Neural progenitor cell (in vitro differentiated cells): Measurements from ENCODE around the gene SOX5. TPM values are rescaled to one million over a fixed set of nuclear protein-coding genes. Genes with fewer than 3 reads are reported as not detected.

Experiments
- DNase-seq: peaks from one replicate; pipeline ENCODE4 v3.0.0-alpha.2; 2016; ENCODE audit warnings: low spot score
- H2AFZ ChIP-seq: fragments of 200-600 bp; sonication (generic); replicated peaks from 2 replicates; pipeline ENCODE4 v1.6.1; 2016; ENCODE audit warnings: antibody characterized with exemption
- H3F3A ChIP-seq: fragments of 200-600 bp; sonication (generic); 2 replicates; pipeline ENCODE4 v1.6.1; 2016; ENCODE audit warnings: antibody characterized with exemption, low read depth
- H3K27ac ChIP-seq: fragments of 200-600 bp; sonication (generic); 2 replicates; pipeline ENCODE4 v1.5.1; 2016; ENCODE audit warnings: mild to moderate bottlenecking
- H3K27me3 ChIP-seq: fragments of 200-600 bp; sonication (generic); 2 replicates; pipeline ENCODE4 v1.6.1; 2016; ENCODE audit warnings: mild to moderate bottlenecking, moderate library complexity
- H3K36me3 ChIP-seq: fragments of 200-600 bp; sonication (generic); 2 replicates; pipeline ENCODE4 v1.5.1; 2016
- H3K4me1 ChIP-seq: fragments of 200-600 bp; sonication (generic); 2 replicates; pipeline ENCODE4 v1.6.1; 2016; ENCODE audit warnings: mixed run types
- H3K4me2 ChIP-seq: fragments of 200-600 bp; sonication (generic); 2 replicates; pipeline ENCODE4 v1.6.1; 2016
- H3K4me3 ChIP-seq: fragments of 200-600 bp; sonication (generic); 2 replicates; pipeline ENCODE4 v1.5.1; 2016
- H3K79me2 ChIP-seq: fragments of 200-600 bp; sonication (generic); 2 replicates; pipeline ENCODE4 v1.6.1; 2016; ENCODE audit warnings: low read depth
- H3K9ac ChIP-seq: fragments of 200-600 bp; sonication (generic); 2 replicates; pipeline ENCODE4 v1.6.1; 2016
- H3K9me3 ChIP-seq: fragments of 200-600 bp; sonication (generic); 2 replicates; pipeline ENCODE4 v1.5.1; 2016; ENCODE audit warnings: low read depth
- H4K20me1 ChIP-seq: fragments of 200-600 bp; sonication (generic); 2 replicates; pipeline ENCODE4 v1.6.1; 2016; ENCODE audit warnings: low read depth
- H3K27ac Mint-ChIP-seq: 3 replicates; pipeline ENCODE4 v1.8.0; 2021; ENCODE audit warnings: mixed read lengths
- H3K27me3 Mint-ChIP-seq: 2 replicates; pipeline ENCODE4 v1.8.0; 2022; ENCODE audit warnings: low read depth, mild to moderate bottlenecking, inconsistent platforms, moderate library complexity, mixed read lengths; ENCODE audit not compliant: insufficient read depth
- H3K36me3 Mint-ChIP-seq: 3 replicates; pipeline ENCODE4 v1.8.0; 2021; ENCODE audit warnings: mixed read lengths
- H3K4me1 Mint-ChIP-seq: 3 replicates; pipeline ENCODE4 v1.8.0; 2021; ENCODE audit warnings: mixed read lengths
- H3K4me3 Mint-ChIP-seq: 3 replicates; pipeline ENCODE4 v1.8.0; 2021; ENCODE audit warnings: mild to moderate bottlenecking, moderate library complexity, mixed read lengths
- H3K9me3 Mint-ChIP-seq: 3 replicates; pipeline ENCODE4 v1.8.0; 2020; ENCODE audit warnings: mixed read lengths
- CTCF ChIP-seq: fragments of 200-600 bp; sonication (generic); IDR thresholded peaks from 2 replicates; pipeline ENCODE4 v1.5.1; 2017; ENCODE audit warnings: antibody characterized with exemption, mild to moderate bottlenecking
- EZH2 ChIP-seq: fragments of 200-600 bp; sonication (generic); IDR thresholded peaks from 2 replicates; pipeline ENCODE4 v1.6.1; 2017; ENCODE audit warnings: antibody characterized with exemption, mild to moderate bottlenecking, moderate library complexity
- EZH2phosphoT487 ChIP-seq: fragments of 200-600 bp; sonication (generic); IDR thresholded peaks from 2 replicates; pipeline ENCODE4 v1.6.1; 2017; ENCODE audit warnings: antibody characterized with exemption
- total RNA-seq: library from RNA; depleted of rRNA; stranded (reverse); fragments of >200 nt; gene quantifications from 2 replicates; pipeline ENCODE4 v1.2.3, GENCODE V29; 2015; ENCODE audit warnings: low replicate concordance

Gene SOX5
- total RNA-seq, 1 donor from 2014 or later: 79.5 TPM

- peaks cover 65% of the 10 kb centered on the region for H3K79me2 ChIP-seq
- no peaks in the 10 kb centered on the region for H4K20me1 ChIP-seq
- no peaks in the 10 kb centered on the region for H3K27me3 Mint-ChIP-seq
- no peak overlapping the region for H3K4me3 Mint-ChIP-seq
- no peaks in the 10 kb centered on the region for H3K27me3 ChIP-seq
- H3K9me3 ChIP-seq: no peaks in the 10 kb centered on the region
- no peak overlapping the region for H3K27ac Mint-ChIP-seq
- H3K4me1 Mint-ChIP-seq: peaks cover 17% of the 10 kb centered on the region
- H2AFZ ChIP-seq: no peak overlapping the region
- H3K9me3 Mint-ChIP-seq: no peaks in the 10 kb centered on the region
- H3K27ac ChIP-seq: no peak overlapping the region
- H3F3A ChIP-seq: no peaks in the 10 kb centered on the region
- no peak overlapping the region for H3K4me3 ChIP-seq
- H3K4me2 ChIP-seq: no peak overlapping the region
- DNase-seq: no peak
- peaks cover 18% of the 10 kb centered on the region for H3K4me1 ChIP-seq
- TF ChIP-seq EZH2: no peak
- TF ChIP-seq CTCF: no peak
- TF ChIP-seq EZH2phosphoT487: no peak
- no peak overlapping the region for H3K9ac ChIP-seq
- peaks cover 20% of the 10 kb centered on the region for H3K36me3 ChIP-seq
- H3K36me3 Mint-ChIP-seq: peaks cover 13% of the 10 kb centered on the region
Measured at GRCh38 chr12:23887055-23887835, 62.2 kb downstream of the SOX5 start.

GRCh38 chr12:23885394-23885793 lies 64.1 kb downstream of the SOX5 start:
- Histone ChIP-seq H3K36me3 (peaks cover 4% of the 10 kb centered on the region), H3K4me1 (peaks cover 18% of the 10 kb centered on the region), H3K27me3 (no peaks in the 10 kb centered on the region), H3K27ac (no peak overlapping the region), H2AFZ (no peak overlapping the region), H3F3A (no peaks in the 10 kb centered on the region), H3K9me3 (no peaks in the 10 kb centered on the region), H3K4me3 (no peak overlapping the region), H4K20me1 (no peaks in the 10 kb centered on the region), H3K4me2 (no peak overlapping the region), H3K79me2 (peaks cover 56% of the 10 kb centered on the region), H3K9ac (no peak overlapping the region)
- Mint-ChIP-seq H3K4me1 (peaks cover 17% of the 10 kb centered on the region), H3K36me3 (peaks cover 8% of the 10 kb centered on the region), H3K9me3 (no peaks in the 10 kb centered on the region), H3K4me3 (no peak overlapping the region), H3K27ac (no peak overlapping the region), H3K27me3 (no peaks in the 10 kb centered on the region)
- no peak for DNase-seq
- TF ChIP-seq CTCF (no peak), EZH2phosphoT487 (no peak), EZH2 (no peak)

- Mint-ChIP-seq H3K27ac (no peak overlapping the region), H3K27me3 (no peaks in the 10 kb centered on the region), H3K4me3 (no peak overlapping the region), H3K36me3 (peaks cover 6% of the 10 kb centered on the region), H3K9me3 (no peaks in the 10 kb centered on the region), H3K4me1 (peaks cover 17% of the 10 kb centered on the region)
- Histone ChIP-seq H3K4me3 (no peak overlapping the region), H4K20me1 (no peaks in the 10 kb centered on the region), H3K4me2 (no peak overlapping the region), H3K36me3 (peaks cover 3% of the 10 kb centered on the region), H3K9ac (no peak overlapping the region), H3K4me1 (peaks cover 18% of the 10 kb centered on the region), H3K79me2 (peaks cover 51% of the 10 kb centered on the region), H3K27ac (no peak overlapping the region), H3F3A (no peaks in the 10 kb centered on the region), H2AFZ (no peak overlapping the region), H3K27me3 (no peaks in the 10 kb centered on the region), H3K9me3 (no peaks in the 10 kb centered on the region)
- no peak for TF ChIP-seq EZH2
- TF ChIP-seq CTCF: no peak
- no peak for DNase-seq
Measured at GRCh38 chr12:23884909-23885308, 64.6 kb downstream of the SOX5 start.
